Keratinocyte (primary cell): ENCODE results near the gene ZNF521. TPM values are rescaled to one million over a fixed set of nuclear protein-coding genes. Genes with fewer than 3 reads are reported as not detected.

Experiments
- DNase-seq: peaks from one replicate; pipeline ENCODE4 v3.0.0-alpha.2; 2011; ENCODE audit warnings: low read depth, missing footprints, low spot score
- FAIRE-seq: peaks from 2 replicates; lab custom pipeline; 2011; peaks lifted over from hg19 to GRCh38; lab: Jason Lieb, UNC
- H2AFZ ChIP-seq: 2 replicates; pipeline ENCODE4 v1.6.0; 2012; ENCODE audit warnings: low read length, control low read depth, inconsistent platforms; ENCODE audit not compliant: control insufficient read depth
- H3K27ac ChIP-seq: 2 replicates; pipeline ENCODE4 v1.5.1; 2011; ENCODE audit warnings: low read length; ENCODE audit not compliant: control insufficient read depth, insufficient read depth
- H3K27me3 ChIP-seq: 3 replicates; pipeline ENCODE4 v1.6.0; 2011; ENCODE audit warnings: low read length; ENCODE audit not compliant: control insufficient read depth, insufficient read depth; ENCODE audit errors: extremely low read depth
- H3K36me3 ChIP-seq, 2 experiments: 2 replicates in 1 of 2; 3 replicates in 1 of 2; pipeline ENCODE4 v1.5.1; 2011; ENCODE audit warnings: low read length in 2 of 2, mild to moderate bottlenecking in 1 of 2; ENCODE audit not compliant: control insufficient read depth in 2 of 2, insufficient read depth in 2 of 2; ENCODE audit errors: extremely low read depth in 1 of 2
- H3K4me1 ChIP-seq: 3 replicates; pipeline ENCODE4 v1.5.1; 2011; ENCODE audit warnings: low read length; ENCODE audit not compliant: control insufficient read depth, insufficient read depth; ENCODE audit errors: extremely low read depth
- H3K4me2 ChIP-seq: 3 replicates; pipeline ENCODE4 v1.6.0; 2011; ENCODE audit warnings: low read depth, low read length; ENCODE audit not compliant: control insufficient read depth, insufficient read depth; ENCODE audit errors: extremely low read depth
- H3K4me3 ChIP-seq, 3 experiments: fragments of 200-600 bp in 1 of 3; sonication (generic) in 1 of 3; 2 replicates in 2 of 3; 3 replicates in 1 of 3; pipeline ENCODE4 v1.5.1; 2011 to 2016; ENCODE audit warnings: low read length in 3 of 3, mild to moderate bottlenecking in 3 of 3, control low read depth in 2 of 3, inconsistent platforms in 1 of 3, low read depth in 1 of 3, mixed read lengths in 1 of 3, mixed run types in 1 of 3, moderate library complexity in 1 of 3; ENCODE audit not compliant: control insufficient read depth in 2 of 3, insufficient read depth in 2 of 3; ENCODE audit errors: extremely low read depth in 1 of 3
- H3K79me2 ChIP-seq: 2 replicates; pipeline ENCODE4 v1.6.0; 2012; ENCODE audit warnings: low read length; ENCODE audit not compliant: control insufficient read depth, insufficient read depth
- H3K9ac ChIP-seq: 3 replicates; pipeline ENCODE4 v1.6.0; 2011; ENCODE audit warnings: low read length; ENCODE audit not compliant: control insufficient read depth, insufficient read depth; ENCODE audit errors: extremely low read depth
- H3K9me1 ChIP-seq: 3 replicates; pipeline ENCODE4 v1.6.0; 2011; ENCODE audit warnings: low read length; ENCODE audit not compliant: control insufficient read depth, insufficient read depth; ENCODE audit errors: extremely low read depth
- H3K9me3 ChIP-seq: 2 replicates; pipeline ENCODE4 v1.5.1; 2012; ENCODE audit warnings: low read depth, low read length; ENCODE audit not compliant: control insufficient read depth
- H4K20me1 ChIP-seq: 3 replicates; pipeline ENCODE4 v1.6.0; 2011; ENCODE audit warnings: low read length; ENCODE audit not compliant: control insufficient read depth, insufficient read depth; ENCODE audit errors: extremely low read depth
- CTCF ChIP-seq, 3 experiments: IDR thresholded peaks in 1 of 3; conservative IDR thresholded peaks in 1 of 3; optimal IDR thresholded peaks in 1 of 3; 2 replicates in 2 of 3; 3 replicates in 1 of 3; pipeline versions ENCODE3 to v1.5.1; 2011; ENCODE audit warnings: low read length in 3 of 3, mild to moderate bottlenecking in 3 of 3, moderate library complexity in 2 of 3, control low read depth in 1 of 3, inconsistent platforms in 1 of 3; ENCODE audit not compliant: insufficient read depth in 2 of 3; ENCODE audit errors: extremely low read depth in 1 of 3
- EZH2 ChIP-seq: IDR thresholded peaks from one replicate; pipeline ENCODE4 v1.6.1; 2012; ENCODE audit warnings: inconsistent platforms, mild to moderate bottlenecking, low read length, moderate library complexity
- dilution Hi-C: fragments of 300-500 bp; cut with MboI; formaldehyde crosslinking; loops from one replicate; pipeline ENCODE4 v1.7.0; 2020; ENCODE audit warnings: low sequenced_read_pairs; ENCODE audit not compliant: extremely low pct_ligation_motif_present
- polyA plus RNA-seq, 5 experiments: library from polyadenylated mRNA; depleted of rRNA in 3 of 5; stranded (reverse) in 3 of 5; stranded (forward) in 1 of 5; unstranded in 1 of 5; fragments of >200 nt; gene quantifications; 1 replicate in 1 of 5; 2 replicates in 3 of 5; 3 replicates in 1 of 5; pipeline versions ENCODE4 v1.2.1 to v1.2.3, GENCODE V29; 2011 to 2012; ENCODE audit warnings: missing spikeins in 2 of 5, low read depth in 1 of 5, low replicate concordance in 1 of 5

ZNF521 gene
- polyA plus RNA-seq, 1 donor (not counting 4 experiments of a cell fraction or from before 2014, with no cell fraction given), result 0.07 TPM

- no peaks in the 10 kb centered on the region for H3K79me2 ChIP-seq
- no peak overlapping the region for H3K4me2 ChIP-seq
- no peak overlapping the region for H3K4me3 ChIP-seq
- no peaks in the 10 kb centered on the region for H3K9me3 ChIP-seq
- no peak overlapping the region for H3K9ac ChIP-seq
- H4K20me1 ChIP-seq, result no peaks in the 10 kb centered on the region
- no peak overlapping the region for H3K27ac ChIP-seq
- FAIRE-seq (no peak), DNase-seq (no peak)
- dilution Hi-C loops, result no loop called here
- no peaks in the 10 kb centered on the region for H3K27me3 ChIP-seq
- H3K36me3 ChIP-seq, result no peaks in the 10 kb centered on the region
- TF ChIP-seq CTCF (optimal IDR thresholded peaks at IDR 0.05 in 1 of 3, IDR thresholded peaks at IDR 0.05 in 1 of 3, conservative IDR thresholded peaks at IDR 0.05 in 1 of 3; ENCODE audit: extremely low read depth in 1 of 3, insufficient read depth in 2 of 3, low read length in 3 of 3), result no peak
- no peak for TF ChIP-seq EZH2
- H3K9me1 ChIP-seq, result no peaks in the 10 kb centered on the region
- no peak overlapping the region for H2AFZ ChIP-seq
- no peaks in the 10 kb centered on the region for H3K4me1 ChIP-seq
Measured at GRCh38 chr18:25132786-25133496, 219.0 kb downstream of the ZNF521 start.

DNA sequence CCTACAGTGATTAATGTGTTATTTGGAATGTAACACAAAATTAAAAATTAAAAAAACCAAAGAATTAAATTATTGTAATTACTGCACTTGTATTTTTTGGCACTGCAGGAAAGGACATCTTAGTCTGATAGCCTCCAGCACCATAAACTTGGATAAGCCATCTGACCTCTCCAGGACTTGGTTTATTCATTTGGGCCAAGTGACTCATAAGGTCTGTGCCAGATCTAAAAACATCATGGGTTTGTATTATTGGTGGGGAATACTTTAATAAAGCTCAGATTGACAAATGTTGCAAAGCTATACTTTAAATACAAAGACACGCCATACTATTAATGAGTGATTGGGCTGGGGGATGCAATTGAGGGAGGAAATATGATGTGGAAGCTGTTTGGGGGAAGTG, 225.2 kb downstream of the ZNF521 start:
- Histone ChIP-seq H3K4me1 (no peaks in the 10 kb centered on the region), H4K20me1 (no peaks in the 10 kb centered on the region), H3K9ac (no peak overlapping the region), H3K36me3 (no peaks in the 10 kb centered on the region), H3K79me2 (no peaks in the 10 kb centered on the region), H3K9me3 (no peaks in the 10 kb centered on the region), H2AFZ (no peak overlapping the region), H3K4me2 (no peak overlapping the region), H3K4me3 (no peak overlapping the region), H3K27me3 (no peaks in the 10 kb centered on the region), H3K27ac (no peak overlapping the region), H3K9me1 (no peaks in the 10 kb centered on the region)
- TF ChIP-seq EZH2, result no peak
- TF ChIP-seq CTCF (optimal IDR thresholded peaks at IDR 0.05 in 1 of 3, IDR thresholded peaks at IDR 0.05 in 1 of 3, conservative IDR thresholded peaks at IDR 0.05 in 1 of 3; ENCODE audit: extremely low read depth in 1 of 3, insufficient read depth in 2 of 3, low read length in 3 of 3), result no peak
- dilution Hi-C loops, result no loop called here
- FAIRE-seq (no peak), DNase-seq (no peak)
